Cardiac muscle cell (in vitro differentiated cells and primary cell): Measurements from ENCODE around the gene NTPCR. TPM values are rescaled to one million over a fixed set of nuclear protein-coding genes. Genes with fewer than 3 reads are reported as not detected.

Experiments used
- DNase-seq, 2 donors: peaks; one replicate each; pipeline versions ENCODE4 v3.0.0 to v3.0.0-alpha.2; 2010 to 2017; ENCODE audit warnings: low read depth in 1 of 2, low spot score in 1 of 2
- H3K27ac ChIP-seq: fragments of 200-600 bp; sonication (generic); 2 replicates; pipeline ENCODE4 v1.5.1; 2016
- H3K27me3 ChIP-seq: fragments of 200-600 bp; sonication (generic); 2 replicates; pipeline ENCODE4 v1.6.0; 2016; ENCODE audit warnings: control low read depth
- H3K36me3 ChIP-seq: fragments of 200-600 bp; sonication (generic); 2 replicates; pipeline ENCODE4 v1.5.1; 2016; ENCODE audit warnings: control low read depth
- H3K4me1 ChIP-seq: fragments of 200-600 bp; sonication (generic); 2 replicates; pipeline ENCODE4 v1.8.1; 2017; ENCODE audit warnings: low read depth, mild to moderate bottlenecking, mixed run types
- H3K4me3 ChIP-seq: fragments of 200-600 bp; sonication (generic); 2 replicates; pipeline ENCODE4 v1.5.1; 2016; ENCODE audit warnings: mild to moderate bottlenecking
- H3K9me3 ChIP-seq: fragments of 200-600 bp; sonication (generic); 2 replicates; pipeline ENCODE4 v1.5.1; 2017; ENCODE audit warnings: low read depth, mild to moderate bottlenecking, control low read depth
- CTCF ChIP-seq: IDR thresholded peaks from 2 replicates; pipeline ENCODE4 v1.5.1; 2012; ENCODE audit warnings: low read depth, mild to moderate bottlenecking, low read length
- polyA plus RNA-seq: library from polyadenylated mRNA; unstranded; fragments of >200 nt; fragmentation: Nextera tagmentation; extraction: Ambion mirVana; gene quantifications from 2 replicates; pipeline ENCODE4 v1.2.1, GENCODE V29; 2016
- total RNA-seq: library from RNA; depleted of rRNA; stranded (reverse); fragments of >200 nt; gene quantifications from 2 replicates; pipeline ENCODE4 v1.2.3, GENCODE V29; 2016

Gene NTPCR
- total RNA-seq (37.5 and 42.4 TPM in 2 replicates), polyA plus RNA-seq (154 and 228 TPM in 2 replicates)

DNA sequence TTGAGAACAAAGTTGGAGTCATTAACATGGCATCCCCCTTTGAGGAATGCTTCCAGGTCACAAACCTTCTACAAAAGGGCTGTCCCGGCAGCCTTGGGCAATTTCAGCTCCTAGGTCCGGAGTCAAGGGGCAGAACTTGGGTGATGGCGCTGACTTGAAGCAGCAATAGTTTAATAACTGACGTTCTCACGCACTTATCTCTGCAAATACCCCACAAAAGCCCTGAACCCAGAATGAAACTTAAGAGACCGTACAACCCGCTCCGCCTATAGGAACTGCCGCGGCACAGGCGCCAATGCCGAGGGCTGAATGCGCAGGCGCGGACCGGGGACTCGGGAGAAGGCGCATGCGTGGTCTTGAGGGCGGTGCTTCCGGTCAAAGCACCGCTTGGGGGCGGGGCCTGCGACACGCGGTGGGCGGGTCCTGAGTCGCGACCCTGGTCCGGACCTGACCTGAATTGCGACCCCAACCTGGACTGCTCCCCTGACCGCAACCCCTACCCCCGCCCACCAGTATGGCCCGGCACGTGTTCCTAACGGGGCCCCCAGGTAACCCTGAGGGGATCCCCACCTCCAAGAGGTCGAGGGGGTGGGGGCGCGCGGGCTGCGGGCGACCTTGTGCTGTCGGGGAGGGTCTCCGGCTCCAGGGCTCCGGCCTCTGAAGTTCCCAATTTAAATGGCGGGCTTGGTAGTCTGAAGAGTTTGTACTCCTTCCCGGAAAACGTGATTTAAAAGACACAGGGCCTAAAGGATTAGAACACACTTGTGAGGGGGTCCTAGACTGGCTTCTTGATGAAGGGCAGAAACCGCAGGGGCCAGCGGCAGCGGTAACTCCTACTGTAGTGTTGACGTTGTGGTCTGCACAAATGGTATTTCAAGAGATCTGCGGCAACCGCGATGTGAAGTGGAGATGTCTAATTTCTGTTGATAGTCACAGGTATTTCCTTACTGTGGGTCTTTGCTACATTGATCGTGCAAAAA, at the start of gene NTPCR:
Gene NTPCR, plus strand, starts transcription at position 415 of the 980 bp plus-strand sequence. Its CDS starts 100 bp downstream, at position 515.
- Histone ChIP-seq H3K27me3 (no peaks in the 10 kb centered on the region), H3K9me3 (no peaks in the 10 kb centered on the region), H3K4me1 (peaks cover 15% of the 10 kb centered on the region), H3K36me3 (no peaks in the 10 kb centered on the region), H3K27ac (peak within 1 kb of the TSS; percentile 88), H3K4me3 (peak within 1 kb of the TSS; percentile 59)
- DNase-seq: peak; percentile 95 to 97
- TF ChIP-seq CTCF: peak; percentile 7

DNA sequence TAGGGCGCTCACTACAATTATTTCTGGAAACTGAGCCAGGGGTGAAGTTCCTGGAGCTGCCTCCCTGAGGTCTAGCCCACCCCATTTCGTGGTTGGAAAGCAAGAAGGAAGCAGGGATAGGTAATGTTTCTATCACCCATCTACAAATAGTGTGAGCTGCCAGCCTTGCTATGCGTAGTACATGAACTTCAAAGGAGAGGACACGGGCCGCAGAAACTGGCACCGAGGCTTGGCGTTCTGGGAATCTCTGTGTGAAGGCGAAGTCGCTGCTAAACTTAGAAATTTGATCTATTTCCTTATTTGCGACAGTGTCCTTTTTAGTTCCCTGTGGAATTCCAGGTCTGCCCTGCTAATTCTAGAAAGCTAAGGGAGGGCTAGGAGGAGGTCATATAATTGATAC, 49.6 kb upstream of the NTPCR start:
- no peak for TF ChIP-seq CTCF
- no peak overlapping the region for H3K4me3 ChIP-seq

DNA sequence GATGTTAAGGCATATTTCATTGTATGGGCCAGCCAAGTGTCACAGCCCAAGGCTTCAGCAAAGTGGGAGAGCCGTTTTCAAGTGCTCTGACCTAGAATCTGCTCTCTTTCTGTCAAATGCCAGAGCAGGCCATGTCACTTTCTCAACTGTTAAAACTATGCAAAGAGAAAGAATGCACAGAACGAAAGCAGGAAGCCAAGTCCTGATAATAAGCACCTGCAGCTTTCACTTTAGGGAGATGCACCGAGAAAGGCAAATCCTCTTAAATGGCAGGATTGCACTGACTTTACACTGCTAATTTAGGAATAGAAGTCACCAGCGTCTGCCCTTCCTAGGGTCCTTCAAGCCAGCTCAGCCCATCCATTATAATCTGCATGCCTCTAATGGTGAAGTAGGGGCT, 49.2 kb upstream of the NTPCR start:
- H3K36me3 ChIP-seq: no peaks in the 10 kb centered on the region
- no peaks in the 10 kb centered on the region for H3K27me3 ChIP-seq
- no peak for TF ChIP-seq CTCF
- H3K4me1 ChIP-seq: peaks cover 18% of the 10 kb centered on the region
- H3K9me3 ChIP-seq: no peaks in the 10 kb centered on the region
- peak in 1 of 2 donors; percentile 51 for DNase-seq
- H3K27ac ChIP-seq: peak overlapping the region; percentile 61
- no peak overlapping the region for H3K4me3 ChIP-seq

More for the DNA sequence above, 49.6 kb upstream of the NTPCR start:
- no peak for DNase-seq
- no peaks in the 10 kb centered on the region for H3K27me3 ChIP-seq
- H3K36me3 ChIP-seq: no peaks in the 10 kb centered on the region
- H3K4me1 ChIP-seq: peaks cover 18% of the 10 kb centered on the region
- H3K9me3 ChIP-seq: no peaks in the 10 kb centered on the region
- peak overlapping the region; percentile 61 for H3K27ac ChIP-seq

DNA sequence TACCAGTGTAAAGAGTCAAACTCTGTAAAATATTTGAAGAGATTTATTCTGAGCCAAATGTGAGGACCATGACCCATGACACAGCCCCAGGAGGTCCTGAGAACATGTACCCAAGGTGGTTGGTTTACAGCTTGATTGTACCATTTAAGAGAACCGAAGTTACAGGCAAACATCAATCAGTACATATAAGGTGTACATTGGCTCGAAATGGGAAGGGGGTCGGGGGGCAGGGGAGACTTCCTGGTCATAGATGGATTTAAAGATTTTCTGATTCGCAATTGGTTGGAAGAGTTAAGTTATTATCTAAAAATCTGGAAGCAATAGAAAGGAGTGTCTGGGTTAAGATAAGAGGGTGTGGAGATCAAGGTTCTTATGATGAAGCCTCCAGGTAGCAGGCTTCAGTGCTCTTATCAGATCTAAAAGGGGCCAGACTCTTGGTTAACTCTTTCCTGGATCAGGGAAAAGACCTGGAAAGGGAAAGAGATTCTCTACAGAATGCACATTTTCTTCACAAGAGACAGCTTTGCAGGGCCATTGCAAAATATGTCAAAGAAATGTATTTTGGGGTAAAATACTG, 47.5 kb upstream of the NTPCR start:
- DNase-seq: no peak
- H3K4me3 ChIP-seq: no peak overlapping the region
- no peak for TF ChIP-seq CTCF
- H3K4me1 ChIP-seq: peaks cover 13% of the 10 kb centered on the region
- no peaks in the 10 kb centered on the region for H3K9me3 ChIP-seq
- H3K27me3 ChIP-seq: no peaks in the 10 kb centered on the region
- H3K27ac ChIP-seq: no peak overlapping the region
- no peaks in the 10 kb centered on the region for H3K36me3 ChIP-seq

GRCh38 chr1:232904131-232904530, 46.3 kb upstream of the NTPCR start:
- Histone ChIP-seq H3K9me3 (no peaks in the 10 kb centered on the region), H3K27ac (no peak overlapping the region), H3K4me1 (peaks cover 13% of the 10 kb centered on the region), H3K36me3 (no peaks in the 10 kb centered on the region), H3K27me3 (no peaks in the 10 kb centered on the region), H3K4me3 (no peak overlapping the region)
- no peak for DNase-seq
- no peak for TF ChIP-seq CTCF
